ENCODE data around the gene PRRC2B. TPM values are rescaled to one million over a fixed set of nuclear protein-coding genes. Genes with fewer than 3 reads are reported as not detected.

The PRRC2B gene
- total and polyA plus RNA-seq, 2 of the 13 experiments (the other 11 are each of a cell fraction or from before 2014, with no cell fraction given) = 20.8 to 37.4 TPM

DNA sequence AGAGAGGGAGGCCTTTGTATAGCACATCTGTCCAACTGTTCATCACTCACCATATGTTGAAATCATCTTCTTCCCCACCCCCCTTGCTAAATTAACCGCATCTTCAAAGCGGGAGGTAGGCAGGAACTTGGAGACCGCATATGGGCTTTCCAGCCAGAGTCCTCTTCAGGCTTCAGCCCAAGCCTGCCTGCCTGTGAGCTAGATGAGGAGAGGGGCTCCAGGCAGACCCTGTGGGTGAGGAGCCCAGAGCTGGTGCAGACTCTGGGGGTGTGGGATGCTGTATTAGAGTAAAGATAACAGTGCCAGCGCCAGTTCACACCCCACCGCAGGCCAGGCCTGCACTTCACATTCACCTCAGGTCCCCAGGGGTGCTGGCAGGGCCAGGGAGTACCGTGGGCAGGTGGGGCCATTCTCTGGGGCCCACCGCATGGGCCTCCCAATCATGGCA is 16.2 kb downstream of the PRRC2B start:
- Histone ChIP-seq H3K4me1 (ENCODE audit: insufficient read depth, low read length) (peaks cover 100% of the 10 kb centered on the region), H3K79me2 (ENCODE audit: insufficient read depth, low read length) (peaks cover 95% of the 10 kb centered on the region), H3K4me2 (ENCODE audit: low read depth, low read length) (peak overlapping the region; percentile 28; the same call in 1 of the 2 replicates), H3K4me3 (replicated peaks in 1 of 3; ENCODE audit: insufficient read depth in 1 of 3, low read depth in 2 of 3, low read length in 3 of 3) (no peak overlapping the region), H3K27me3 (ENCODE audit: control insufficient read depth in 1 of 2, insufficient read depth in 2 of 2, low read length in 2 of 2) (no peaks in the 10 kb centered on the region), H3K36me3 (replicated peaks in 1 of 2; ENCODE audit: control insufficient read depth in 1 of 2, insufficient read depth in 2 of 2, low read length in 2 of 2) (0 out of 5 replicates have a peak, but pooled peaks cover 0 to 3% of the 10 kb centered on the region in 2 experiments), H2AFZ (ENCODE audit: low read length) (no peak overlapping the region), H3K9ac (ENCODE audit: insufficient read depth, low read depth, low read length) (no peak overlapping the region), H3K9me3 (ENCODE audit: low read length) (no peaks in the 10 kb centered on the region), H4K20me1 (ENCODE audit: insufficient read depth, low read length) (peaks cover 82% of the 10 kb centered on the region), H3K27ac (ENCODE audit: extremely low read length, insufficient read depth, low read length) (no peak overlapping the region)
- ChIA-PET POLR2A (no interaction called here), CTCF (ENCODE audit: low intra/inter-chr PET ratio, low total read pairs) (no interaction called here)
- TF ChIP-seq, protein P1, sequence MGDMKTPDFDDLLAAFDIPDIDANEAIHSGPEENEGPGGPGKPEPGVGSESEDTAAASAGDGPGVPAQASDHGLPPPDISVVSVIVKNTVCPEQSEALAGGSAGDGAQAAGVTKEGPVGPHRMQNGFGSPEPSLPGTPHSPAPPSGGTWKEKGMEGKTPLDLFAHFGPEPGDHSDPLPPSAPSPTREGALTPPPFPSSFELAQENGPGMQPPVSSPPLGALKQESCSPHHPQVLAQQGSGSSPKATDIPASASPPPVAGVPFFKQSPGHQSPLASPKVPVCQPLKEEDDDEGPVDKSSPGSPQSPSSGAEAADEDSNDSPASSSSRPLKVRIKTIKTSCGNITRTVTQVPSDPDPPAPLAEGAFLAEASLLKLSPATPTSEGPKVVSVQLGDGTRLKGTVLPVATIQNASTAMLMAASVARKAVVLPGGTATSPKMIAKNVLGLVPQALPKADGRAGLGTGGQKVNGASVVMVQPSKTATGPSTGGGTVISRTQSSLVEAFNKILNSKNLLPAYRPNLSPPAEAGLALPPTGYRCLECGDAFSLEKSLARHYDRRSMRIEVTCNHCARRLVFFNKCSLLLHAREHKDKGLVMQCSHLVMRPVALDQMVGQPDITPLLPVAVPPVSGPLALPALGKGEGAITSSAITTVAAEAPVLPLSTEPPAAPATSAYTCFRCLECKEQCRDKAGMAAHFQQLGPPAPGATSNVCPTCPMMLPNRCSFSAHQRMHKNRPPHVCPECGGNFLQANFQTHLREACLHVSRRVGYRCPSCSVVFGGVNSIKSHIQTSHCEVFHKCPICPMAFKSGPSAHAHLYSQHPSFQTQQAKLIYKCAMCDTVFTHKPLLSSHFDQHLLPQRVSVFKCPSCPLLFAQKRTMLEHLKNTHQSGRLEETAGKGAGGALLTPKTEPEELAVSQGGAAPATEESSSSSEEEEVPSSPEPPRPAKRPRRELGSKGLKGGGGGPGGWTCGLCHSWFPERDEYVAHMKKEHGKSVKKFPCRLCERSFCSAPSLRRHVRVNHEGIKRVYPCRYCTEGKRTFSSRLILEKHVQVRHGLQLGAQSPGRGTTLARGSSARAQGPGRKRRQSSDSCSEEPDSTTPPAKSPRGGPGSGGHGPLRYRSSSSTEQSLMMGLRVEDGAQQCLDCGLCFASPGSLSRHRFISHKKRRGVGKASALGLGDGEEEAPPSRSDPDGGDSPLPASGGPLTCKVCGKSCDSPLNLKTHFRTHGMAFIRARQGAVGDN (CRISPR knock-in tag; IDR thresholded peaks at IDR 0.05) = 0 out of 2 replicates have a peak, but pooled peaks have one; percentile 18
- peak; percentile 21; the same call in 1 of the 2 replicates for TF ChIP-seq ZBTB38 (CRISPR knock-in tag; IDR thresholded peaks at IDR 0.05)
- TF ChIP-seq, protein P2, sequence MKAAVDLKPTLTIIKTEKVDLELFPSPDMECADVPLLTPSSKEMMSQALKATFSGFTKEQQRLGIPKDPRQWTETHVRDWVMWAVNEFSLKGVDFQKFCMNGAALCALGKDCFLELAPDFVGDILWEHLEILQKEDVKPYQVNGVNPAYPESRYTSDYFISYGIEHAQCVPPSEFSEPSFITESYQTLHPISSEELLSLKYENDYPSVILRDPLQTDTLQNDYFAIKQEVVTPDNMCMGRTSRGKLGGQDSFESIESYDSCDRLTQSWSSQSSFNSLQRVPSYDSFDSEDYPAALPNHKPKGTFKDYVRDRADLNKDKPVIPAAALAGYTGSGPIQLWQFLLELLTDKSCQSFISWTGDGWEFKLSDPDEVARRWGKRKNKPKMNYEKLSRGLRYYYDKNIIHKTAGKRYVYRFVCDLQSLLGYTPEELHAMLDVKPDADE (CRISPR knock-in tag; IDR thresholded peaks at IDR 0.05) = no peak
- peak; percentile 71 for TF ChIP-seq AGO2 (optimal IDR thresholded peaks at IDR 0.05; ENCODE audit: low read depth, low read length)
- no peak for FAIRE-seq
- BruUV-seq (replicated peaks) = no TSS peak
- in situ Hi-C loops (cut with HindIII; ENCODE audit: extremely low pct_ligation_motif_present, low pct_unique_long_range_greater_than_20kb) (no loop called here), intact Hi-C loops (cut with micrococcal nuclease; ENCODE audit: unreplicated experiment) (no loop called here)
- 52% methylated on average over 3 of the region's 7 CpGs for WGBS (ENCODE audit: low lambda C conversion rate)
- ATAC-seq = peak; percentile 17
- DNase-seq (ENCODE audit: low spot score) = no peak
